CD4-positive, alpha-beta memory T cell (primary cell): ENCODE data around the gene EIF4EBP3. TPM values are rescaled to one million over a fixed set of nuclear protein-coding genes. Genes with fewer than 3 reads are reported as not detected.

Experiments used
- CTCF ChIA-PET: fragments of 350-600 bp; sonication (Branson Sonifier 250); formaldehyde crosslinking; loops from one replicate; lab custom pipeline; 2021; ENCODE audit warnings: inconsistent platforms; ENCODE audit not compliant: partially characterized antibody; lab: Charles Lee
- POLR2A ChIA-PET: fragments of 350-600 bp; sonication (Branson Sonifier 250); formaldehyde crosslinking; loops from one replicate; lab custom pipeline; 2021; ENCODE audit not compliant: partially characterized antibody; lab: Charles Lee
- DNase-seq, 5 donors: peaks; one replicate each; pipeline versions ENCODE4 v3.0.0 to v3.0.0-alpha.2; 2020 to 2022; ENCODE audit warnings: mixed read lengths in 1 of 5
- H3K27ac ChIP-seq: one replicate; pipeline ENCODE4 v1.7.0; 2013; ENCODE audit warnings: low read depth, low read length
- H3K27me3 ChIP-seq: 2 replicates; pipeline ENCODE4 v1.7.0; 2013; ENCODE audit warnings: mild to moderate bottlenecking, low read length, moderate library complexity; ENCODE audit not compliant: insufficient read depth
- H3K36me3 ChIP-seq: 2 replicates; pipeline ENCODE4 v1.7.0; 2013; ENCODE audit warnings: mild to moderate bottlenecking, low read length, moderate library complexity; ENCODE audit not compliant: insufficient read depth
- H3K4me1 ChIP-seq: 2 replicates; pipeline ENCODE4 v1.7.0; 2013; ENCODE audit warnings: mild to moderate bottlenecking, low read length, moderate library complexity; ENCODE audit not compliant: insufficient read depth
- H3K4me3 ChIP-seq, 2 donors: one replicate each; pipeline ENCODE4 v1.7.0; 2013; ENCODE audit warnings: low read length in 2 of 2, mild to moderate bottlenecking in 1 of 2
- H3K9me3 ChIP-seq, 2 donors: one replicate each; pipeline ENCODE4 v1.7.0; 2013; ENCODE audit warnings: low read length in 2 of 2, control low read depth in 1 of 2; ENCODE audit not compliant: control insufficient read depth in 1 of 2
- H3K27ac Mint-ChIP-seq, 7 donors: one replicate each; pipeline ENCODE4 v1.8.0; 2020 to 2021; ENCODE audit warnings: mixed read lengths in 7 of 7, mild to moderate bottlenecking in 6 of 7, inconsistent platforms in 3 of 7, moderate library complexity in 3 of 7
- H3K27me3 Mint-ChIP-seq, 2 donors: one replicate each; pipeline ENCODE4 v1.8.0; 2020 to 2021; ENCODE audit warnings: mixed read lengths in 2 of 2
- H3K36me3 Mint-ChIP-seq, 2 donors: one replicate each; pipeline ENCODE4 v1.8.0; 2020 to 2021; ENCODE audit warnings: mixed read lengths in 2 of 2, inconsistent platforms in 1 of 2, mild to moderate bottlenecking in 1 of 2
- H3K4me1 Mint-ChIP-seq, 4 donors: one replicate each; pipeline ENCODE4 v1.8.0; 2020 to 2021; ENCODE audit warnings: mixed read lengths in 4 of 4, mild to moderate bottlenecking in 1 of 4
- H3K4me3 Mint-ChIP-seq, 8 donors: one replicate each; pipeline ENCODE4 v1.8.0; 2020 to 2021; ENCODE audit warnings: mixed read lengths in 8 of 8, mild to moderate bottlenecking in 7 of 8, moderate library complexity in 6 of 8, inconsistent platforms in 3 of 8
- H3K9me3 Mint-ChIP-seq, 8 donors: one replicate each; pipeline ENCODE4 v1.8.0; 2020 to 2021; ENCODE audit warnings: mixed read lengths in 8 of 8, mild to moderate bottlenecking in 5 of 8, inconsistent platforms in 3 of 8, moderate library complexity in 1 of 8
- intact Hi-C: fragments of 100-400 bp; cut with micrococcal nuclease; formaldehyde crosslinking; loops from one replicate; pipeline ENCODE4 v1.15.1; 2023
- polyA plus RNA-seq, 2 donors: library from polyadenylated mRNA; unstranded; fragments of 300-500 nt; fragmentation: Illumina TruSeq; gene quantifications; one replicate each; pipeline ENCODE4 v1.2.3, GENCODE V29; 2021
- total RNA-seq, 2 experiments: library from RNA; stranded (reverse); gene quantifications; one replicate each; pipeline ENCODE4 v1.2.3, GENCODE V29; 2021

The EIF4EBP3 gene
- total and polyA plus RNA-seq, 4 experiments from 2014 or later = 15.3 to 44.3 (median 25.3) TPM

DNA sequence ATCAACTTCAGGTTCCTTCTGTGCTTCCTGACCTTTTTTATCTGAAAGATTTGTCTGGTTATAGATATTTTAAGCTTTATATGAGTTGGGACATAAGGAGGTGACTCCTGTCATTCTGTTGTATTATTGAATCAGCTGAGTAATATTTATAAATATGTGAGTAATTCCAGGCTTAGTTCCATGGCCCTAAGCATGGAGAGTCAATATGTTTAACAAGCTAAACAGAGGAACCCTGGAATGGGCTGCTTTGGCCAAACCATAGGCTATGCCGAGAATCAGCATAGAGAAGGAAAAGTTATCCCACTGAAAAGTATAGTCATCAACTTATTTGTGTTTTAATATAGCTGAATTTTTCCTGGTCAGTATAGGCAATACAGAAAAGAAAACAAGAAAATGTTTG is 7.2 kb upstream of the EIF4EBP3 start:
- Histone ChIP-seq H3K4me1 (no peaks in the 10 kb centered on the region), H3K9me3 (no peaks in the 10 kb centered on the region), H3K27me3 (no peaks in the 10 kb centered on the region), H3K36me3 (peaks cover 45% of the 10 kb centered on the region), H3K4me3 (no peak overlapping the region), H3K27ac (no peak overlapping the region)
- Mint-ChIP-seq H3K9me3 (no peaks in the 10 kb centered on the region), H3K27me3 (no peaks in the 10 kb centered on the region), H3K36me3 (peaks cover 50 to 72% of the 10 kb centered on the region in 2 donors), H3K4me3 (no peak overlapping the region), H3K4me1 (peaks cover 0 to 2% (median 0%) of the 10 kb centered on the region in 4 donors), H3K27ac (peak overlapping the region in 3 of 7 donors; percentile 8 to 72 (median 52))
- DNase-seq = no peak
- intact Hi-C loops = no loop called here
- ChIA-PET CTCF (no interaction called here), POLR2A (no interaction called here)

DNA sequence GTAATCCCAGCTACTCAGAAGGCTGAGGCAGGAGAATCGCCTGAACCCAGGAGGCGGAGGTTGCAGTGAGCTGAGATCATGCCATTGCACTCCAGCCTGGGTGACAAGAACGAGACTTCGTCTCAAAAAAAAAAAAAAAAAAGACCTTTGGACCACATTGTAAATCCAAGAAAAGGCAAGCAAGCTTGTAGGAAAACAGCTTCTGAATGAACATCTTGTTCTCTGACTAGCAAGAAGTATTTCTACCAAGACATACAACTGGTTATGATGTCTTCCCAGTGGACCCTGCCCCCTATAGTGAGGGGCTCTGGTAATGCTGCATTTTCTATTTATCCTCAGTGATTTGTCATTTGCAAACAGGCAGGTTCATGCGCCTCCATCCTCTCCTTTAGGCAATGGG is 4.5 kb upstream of the EIF4EBP3 start:
- POLR2A ChIA-PET = no interaction called here

DNA sequence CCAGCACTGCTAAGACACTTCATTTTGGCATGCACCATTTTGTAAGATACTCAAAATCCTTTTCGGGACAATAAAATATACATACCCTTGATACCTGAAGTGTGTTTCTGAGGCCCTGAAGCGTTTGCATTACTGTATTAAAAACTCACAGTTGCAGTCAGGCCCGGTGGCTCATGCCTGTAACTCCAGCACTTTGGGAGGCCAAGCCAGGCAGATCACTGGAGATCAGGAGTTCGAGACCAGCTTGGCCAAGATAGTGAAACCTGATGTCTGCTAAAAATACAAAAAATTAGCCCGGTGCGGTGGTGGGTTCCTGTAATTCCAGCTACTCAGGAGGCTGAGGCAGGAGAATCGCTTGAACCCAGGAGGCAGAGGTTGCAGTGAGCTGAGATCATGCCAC is 2.5 kb upstream of the EIF4EBP3 start:
- intact Hi-C loops = no loop called here
- Histone ChIP-seq H3K4me3 (no peak overlapping the region), H3K9me3 (no peaks in the 10 kb centered on the region), H3K4me1 (peaks cover 30% of the 10 kb centered on the region), H3K27me3 (no peaks in the 10 kb centered on the region), H3K36me3 (peaks cover 28% of the 10 kb centered on the region), H3K27ac (no peak overlapping the region)
- Mint-ChIP-seq H3K27me3 (no peaks in the 10 kb centered on the region), H3K36me3 (peaks cover 33 to 53% of the 10 kb centered on the region in 2 donors), H3K4me1 (peaks cover 15 to 39% (median 25%) of the 10 kb centered on the region in 4 donors), H3K27ac (peak overlapping the region in 4 of 7 donors; percentile 39 to 87 (median 69)), H3K4me3 (no peak overlapping the region), H3K9me3 (peaks cover 0 to 3% (median 0%) of the 10 kb centered on the region in 8 donors)
- POLR2A ChIA-PET = interaction anchor here (0.6 to 5.3 kb wide), 3 partner anchors 14 to 94 kb away, joined by 3 to 54 read pairs (median 3); partner anchors contain the start of genes APBB3, SLC35A4 and TMCO6
- CTCF ChIA-PET = no interaction called here
- DNase-seq = no peak

More for the DNA sequence above, 4.5 kb upstream of the EIF4EBP3 start:
- peaks cover 0 to 3% (median 0%) of the 10 kb centered on the region in 8 donors for H3K9me3 Mint-ChIP-seq
- H3K4me1 Mint-ChIP-seq = peaks cover 4 to 19% (median 7%) of the 10 kb centered on the region in 4 donors
- Histone ChIP-seq H3K27ac (no peak overlapping the region), H3K9me3 (no peaks in the 10 kb centered on the region), H3K4me1 (peaks cover 11% of the 10 kb centered on the region), H3K27me3 (no peaks in the 10 kb centered on the region), H3K4me3 (no peak overlapping the region), H3K36me3 (peaks cover 36% of the 10 kb centered on the region)
- no peak overlapping the region for H3K4me3 Mint-ChIP-seq
- no peak overlapping the region for H3K27ac Mint-ChIP-seq
- DNase-seq = no peak
- H3K36me3 Mint-ChIP-seq = peaks cover 38 to 58% of the 10 kb centered on the region in 2 donors
- intact Hi-C loops = no loop called here
- H3K27me3 Mint-ChIP-seq = no peaks in the 10 kb centered on the region
- CTCF ChIA-PET = no interaction called here

DNA sequence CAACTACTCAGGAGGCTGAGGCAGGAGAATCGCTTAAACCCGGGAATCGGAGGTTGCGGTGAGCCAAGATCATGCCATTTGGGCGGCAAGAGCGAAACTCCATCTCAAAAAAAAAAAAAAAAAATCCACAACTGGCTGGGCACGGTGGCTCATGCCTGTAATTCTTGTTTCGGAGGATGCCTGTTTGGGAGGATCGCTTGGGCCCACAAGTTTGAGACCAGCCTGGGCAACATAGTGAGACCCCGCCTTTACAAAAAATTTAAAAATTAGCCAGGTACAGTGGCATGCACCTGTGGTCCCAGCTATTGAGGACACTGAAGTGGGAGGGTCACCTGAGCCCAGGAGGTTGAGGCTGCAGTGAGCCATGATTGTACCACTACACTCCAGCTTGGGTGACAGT is 1.9 kb upstream of the EIF4EBP3 start:
- H3K36me3 ChIP-seq = peaks cover 29% of the 10 kb centered on the region
- no peak overlapping the region for H3K27ac ChIP-seq
- no peaks in the 10 kb centered on the region for H3K27me3 ChIP-seq
- H3K36me3 Mint-ChIP-seq = peaks cover 32 to 53% of the 10 kb centered on the region in 2 donors
- no peak for DNase-seq
- ChIA-PET CTCF (interaction anchor here (0.8 to 3.7 kb wide), 2 partner anchors 89 to 1021 kb away, joined by 4 to 49 read pairs; partner anchors contain the start of gene CD14), POLR2A (interaction anchor here (0.7 to 5.3 kb wide), 8 partner anchors 13 to 144 kb away, joined by 3 to 79 read pairs (median 26); partner anchors contain the start of genes ANKHD1, APBB3, CD14 and IK)
- peak overlapping the region in 1 of 8 donors; percentile 20 for H3K4me3 Mint-ChIP-seq
- H3K4me1 ChIP-seq = peaks cover 30% of the 10 kb centered on the region
- peaks cover 17 to 42% (median 26%) of the 10 kb centered on the region in 4 donors for H3K4me1 Mint-ChIP-seq
- H3K4me3 ChIP-seq = no peak overlapping the region
- no peaks in the 10 kb centered on the region for H3K27me3 Mint-ChIP-seq
- peaks cover 0 to 3% (median 0%) of the 10 kb centered on the region in 8 donors for H3K9me3 Mint-ChIP-seq
- intact Hi-C loops = no loop called here
- H3K9me3 ChIP-seq = no peaks in the 10 kb centered on the region
- peak overlapping the region in 6 of 7 donors; percentile 81 to 97 (median 96) for H3K27ac Mint-ChIP-seq

DNA sequence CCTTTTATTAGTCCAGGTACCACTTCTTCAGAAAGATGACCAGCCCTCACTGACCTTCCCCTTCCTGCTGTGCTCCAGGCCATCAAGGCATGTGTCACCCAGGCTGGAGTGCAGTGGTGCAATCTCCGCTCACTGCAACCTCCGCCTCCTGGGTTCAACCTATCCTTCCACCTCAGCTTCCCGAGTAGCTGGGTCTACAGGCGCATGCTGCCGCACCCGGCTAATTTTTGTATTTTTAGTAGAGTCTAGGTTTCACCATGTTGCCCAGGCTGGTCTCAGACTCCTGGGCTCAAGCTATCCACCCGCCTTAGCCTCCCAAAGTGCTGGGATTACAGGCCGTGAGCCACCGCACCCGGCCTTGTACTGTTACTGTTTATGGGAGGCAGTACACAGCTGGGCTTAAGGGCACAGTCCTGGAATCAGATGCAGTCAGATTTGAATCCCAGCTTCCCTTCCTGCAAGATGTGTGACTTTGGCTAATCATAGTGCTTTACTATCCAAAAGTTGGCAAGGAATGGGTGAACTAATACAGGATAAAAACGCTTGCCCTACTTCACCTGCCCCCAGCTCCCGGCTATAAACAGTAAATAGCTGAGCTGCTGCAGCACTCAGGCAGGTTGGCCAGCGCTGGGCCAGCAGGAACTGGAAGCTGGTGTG is 483 bp upstream of the EIF4EBP3 start:
- Mint-ChIP-seq H3K36me3 (peaks cover 24 to 51% of the 10 kb centered on the region in 2 donors), H3K4me1 (peaks cover 19 to 50% (median 26%) of the 10 kb centered on the region in 4 donors), H3K27me3 (no peaks in the 10 kb centered on the region), H3K4me3 (peak overlapping the region; percentile 85 to 93 (median 89)), H3K27ac (peak overlapping the region; percentile 91 to 97 (median 97)), H3K9me3 (peaks cover 0 to 3% (median 0%) of the 10 kb centered on the region in 8 donors)
- intact Hi-C loops = loop anchor here (1.0 kb wide), 4 partner anchors 10 to 100 kb away; partner anchors contain the start of genes APBB3, IK, NDUFA2 and SLC35A4
- ChIA-PET POLR2A (interaction anchor here (0.6 to 5.3 kb wide), 25 partner anchors 9 to 1070 kb away, joined by 3 to 79 read pairs (median 7); partner anchors contain the start of genes ANKHD1, APBB3, CD14 and HARS1), CTCF (interaction anchor here (0.6 to 3.7 kb wide), 21 partner anchors 9 to 175 kb away, joined by 3 to 49 read pairs (median 6); partner anchors contain the start of genes APBB3, CD14, IK and NDUFA2)
- Histone ChIP-seq H3K27me3 (no peaks in the 10 kb centered on the region), H3K9me3 (no peaks in the 10 kb centered on the region), H3K27ac (peak overlapping the region; percentile 77), H3K4me3 (peak overlapping the region in 1 of 2 donors; percentile 57), H3K36me3 (peaks cover 29% of the 10 kb centered on the region), H3K4me1 (peaks cover 30% of the 10 kb centered on the region)
- DNase-seq = no peak

DNA sequence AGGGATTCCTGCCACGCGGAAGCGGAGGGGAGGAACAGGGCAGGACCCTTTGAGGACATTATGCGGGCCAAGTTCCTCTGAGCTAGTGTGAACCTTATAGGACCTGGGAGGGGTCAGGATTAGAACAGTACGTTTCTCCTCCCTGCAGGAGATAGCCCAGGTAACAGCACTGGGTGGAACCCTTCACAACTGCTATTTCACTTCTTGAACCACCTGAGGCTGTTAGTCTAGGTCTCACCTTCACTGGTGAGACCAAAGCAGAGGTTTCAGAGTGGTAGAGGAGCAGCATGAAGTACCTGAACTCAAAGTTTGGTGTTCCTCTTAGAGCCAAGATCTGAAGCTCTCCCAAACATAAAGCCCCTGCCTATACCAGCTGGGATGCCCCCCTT is 832 bp downstream of the EIF4EBP3 start:
- no peaks in the 10 kb centered on the region for H3K27me3 ChIP-seq
- ChIA-PET CTCF (interaction anchor here (0.9 to 3.7 kb wide), 14 partner anchors 8 to 174 kb away, joined by 3 to 49 read pairs (median 9); partner anchors contain the start of genes APBB3, CD14, IK and NDUFA2), POLR2A (interaction anchor here (0.6 to 5.3 kb wide), 20 partner anchors 8 to 1069 kb away, joined by 3 to 79 read pairs (median 6); partner anchors contain the start of genes ANKHD1, APBB3, CD14 and HARS1)
- Mint-ChIP-seq H3K27me3 (no peaks in the 10 kb centered on the region), H3K4me1 (peaks cover 22 to 56% (median 31%) of the 10 kb centered on the region in 4 donors), H3K4me3 (peak overlapping the region; percentile 85 to 93 (median 89)), H3K9me3 (peaks cover 0 to 3% (median 0%) of the 10 kb centered on the region in 8 donors), H3K36me3 (peaks cover 29 to 48% of the 10 kb centered on the region in 2 donors), H3K27ac (peak overlapping the region; percentile 91 to 97 (median 97))
- H3K4me3 ChIP-seq = peak overlapping the region; percentile 57 to 76
- H3K36me3 ChIP-seq = peaks cover 29% of the 10 kb centered on the region
- no peaks in the 10 kb centered on the region for H3K9me3 ChIP-seq
- H3K4me1 ChIP-seq = peaks cover 31% of the 10 kb centered on the region
- intact Hi-C loops = no loop called here
- DNase-seq = no peak
- H3K27ac ChIP-seq = peak overlapping the region; percentile 77
